Cerebellar nuclear complex (tissue), 1 donor: ENCODE measurements around the gene MRPL32.

Experiments used
- DNase-seq, 2 experiments: peaks; one replicate each; lab custom pipeline; 2025; lab: John Stamatoyannopoulos, UW

The MRPL32 gene

GRCh38 chr7:42926204-42926603 is 6.0 kb upstream of the MRPL32 start:
- DNase-seq, result no peak

- no peak for DNase-seq
Measured at GRCh38 chr7:42928754-42929153, 3.4 kb upstream of the MRPL32 start.

- no peak for DNase-seq
Measured at GRCh38 chr7:42929449-42929848, 2.7 kb upstream of the MRPL32 start.

GRCh38 chr7:42930889-42931288 is 1.3 kb upstream of the MRPL32 start:
- DNase-seq, result no peak

GRCh38 chr7:42931447-42931833 is 736 bp upstream of the MRPL32 start:
- no peak for DNase-seq

GRCh38 chr7:42932811-42933591 is 825 bp downstream of the MRPL32 start:
- DNase-seq, result no peak

- DNase-seq, result no peak
Measured at GRCh38 chr7:42934291-42934690, 2.1 kb downstream of the MRPL32 start.

GRCh38 chr7:42935861-42936260 is 3.7 kb downstream of the MRPL32 start:
- DNase-seq, result no peak

- DNase-seq, result no peak
Measured at GRCh38 chr7:42939457-42940240, 7.5 kb downstream of the MRPL32 start.

- DNase-seq, result peak; percentile 16 to 69
Measured at GRCh38 chr7:42940985-42941847, 9.0 kb downstream of the MRPL32 start.

- DNase-seq, result no peak
Measured at GRCh38 chr7:42945821-42946626, 13.8 kb downstream of the MRPL32 start.

GRCh38 chr7:42946627-42946950 is 14.4 kb downstream of the MRPL32 start:
- no peak for DNase-seq

- no peak for DNase-seq
Measured at GRCh38 chr7:42947521-42947920, 15.3 kb downstream of the MRPL32 start.

GRCh38 chr7:42950417-42950816 is 18.2 kb downstream of the MRPL32 start:
- no peak for DNase-seq

- DNase-seq, result no peak
Measured at GRCh38 chr7:42952328-42952727, 20.2 kb downstream of the MRPL32 start.

GRCh38 chr7:42953994-42954393 is 21.8 kb downstream of the MRPL32 start:
- no peak for DNase-seq

GRCh38 chr7:42956062-42956461 is 23.9 kb downstream of the MRPL32 start:
- no peak for DNase-seq

- no peak for DNase-seq
Measured at GRCh38 chr7:42959549-42959948, 27.4 kb downstream of the MRPL32 start.

GRCh38 chr7:42960762-42961161 is 28.6 kb downstream of the MRPL32 start:
- no peak for DNase-seq

- DNase-seq, result no peak
Measured at GRCh38 chr7:42961170-42961569, 29.0 kb downstream of the MRPL32 start.

- no peak for DNase-seq
Measured at GRCh38 chr7:42964293-42964692, 32.1 kb downstream of the MRPL32 start.
